Measurements from ENCODE around the gene PLEKHB1.
"Not testable (repeated sequence)": the region's sequence is repeated elsewhere in the genome, so short reads cannot be mapped to it uniquely, and the experiment has no call there.

PLEKHB1 gene

DNA sequence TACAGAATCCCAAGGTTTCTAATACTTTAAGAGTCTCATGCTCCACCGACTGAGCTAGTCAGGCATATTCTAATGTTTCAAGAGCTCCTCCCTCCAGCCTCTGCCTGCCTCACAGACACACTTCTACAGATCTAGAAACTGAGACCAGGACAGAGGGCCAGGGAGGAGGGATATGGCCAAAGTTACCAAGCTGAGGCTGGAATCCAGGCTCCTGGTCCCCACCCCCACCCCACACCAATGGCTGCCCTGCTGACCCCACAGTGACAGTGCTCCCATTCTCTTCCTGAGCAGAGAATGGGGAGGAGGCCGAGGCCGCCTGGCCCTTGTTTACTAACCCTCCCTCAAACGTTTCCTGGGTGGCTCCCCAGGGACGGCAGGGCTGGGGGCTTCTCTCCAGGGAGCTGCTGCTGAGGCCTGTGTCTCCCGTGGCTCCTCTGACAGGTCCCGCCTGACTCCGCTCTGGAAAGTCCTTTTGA is 2.2 kb downstream of the PLEKHB1 start:
- no peak for DNase-seq

DNA sequence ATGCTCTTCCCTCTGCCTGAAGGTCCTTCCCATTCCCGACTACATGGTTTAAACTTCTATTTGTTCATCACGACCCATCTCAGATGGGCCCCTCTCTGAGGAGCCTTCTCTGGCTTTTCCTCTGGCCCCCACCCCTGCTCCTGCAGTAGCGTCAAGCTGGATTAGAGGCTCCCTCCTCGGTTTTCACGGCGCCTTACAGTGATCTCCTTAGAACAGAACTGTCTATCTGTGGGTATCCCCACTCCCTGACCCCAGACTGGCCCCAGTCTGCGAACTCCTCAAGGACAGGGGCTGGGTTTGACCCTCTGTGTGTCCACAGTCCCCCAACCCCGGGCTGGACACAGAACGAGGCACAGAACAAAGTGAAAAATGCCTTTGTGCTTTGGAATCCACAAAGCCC is 2.8 kb downstream of the PLEKHB1 start:
- DNase-seq: no peak

DNA sequence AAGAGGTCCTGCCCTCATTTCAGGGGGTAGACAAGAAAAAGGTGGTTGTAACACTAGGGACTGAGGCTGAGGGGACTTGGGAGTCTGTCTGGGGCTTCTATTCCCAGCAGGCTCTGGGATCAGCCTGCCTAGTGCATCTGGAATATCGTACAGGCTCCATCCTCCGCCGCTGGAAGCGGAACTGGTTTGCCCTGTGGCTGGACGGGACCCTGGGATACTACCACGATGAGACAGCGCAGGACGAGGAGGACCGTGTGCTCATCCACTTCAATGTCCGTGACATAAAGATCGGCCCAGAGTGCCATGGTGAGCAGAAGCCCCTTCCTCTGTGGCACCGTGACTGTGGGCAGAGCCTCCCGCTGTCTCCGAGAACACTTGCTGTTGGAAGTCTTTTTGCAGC is 4.0 kb downstream of the PLEKHB1 start:
- no peak for DNase-seq

DNA sequence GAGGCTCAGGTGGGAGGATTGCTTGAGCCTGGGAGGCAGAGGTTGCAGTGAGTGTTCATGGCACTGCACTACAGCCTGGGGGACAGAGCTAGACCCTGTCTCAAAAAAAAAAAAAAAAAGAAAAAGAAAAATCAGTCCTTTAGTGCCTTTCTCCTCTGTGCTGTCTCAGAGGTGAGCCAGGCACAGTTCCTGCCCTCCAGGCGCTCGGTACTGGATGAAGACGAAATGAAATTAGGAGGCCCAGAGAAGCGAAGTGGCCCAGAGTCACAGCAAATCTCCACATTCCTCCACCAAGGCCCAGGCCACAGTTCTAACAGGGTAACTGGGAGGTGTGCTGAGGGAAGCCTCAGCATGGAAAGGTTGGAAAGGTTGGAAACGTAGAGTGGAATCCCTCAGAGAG is 4.9 kb downstream of the PLEKHB1 start:
- DNase-seq: no peak

DNA sequence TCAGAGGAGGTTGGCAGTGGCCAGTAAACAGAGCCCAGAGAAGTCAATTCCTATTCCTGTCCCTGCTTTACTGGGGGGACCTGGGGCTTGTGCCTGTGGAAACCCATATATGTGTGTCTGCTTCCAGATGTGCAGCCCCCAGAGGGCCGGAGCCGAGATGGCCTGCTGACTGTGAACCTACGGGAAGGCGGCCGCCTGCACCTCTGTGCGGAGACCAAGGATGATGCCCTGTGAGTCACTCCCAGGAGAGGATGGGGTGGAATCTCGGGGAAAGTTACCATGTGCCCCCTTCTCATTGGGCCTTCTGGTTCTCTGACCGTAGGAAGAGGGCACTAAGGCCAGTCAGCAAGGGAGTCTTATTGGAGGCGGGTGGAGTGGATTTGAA is 5.3 kb downstream of the PLEKHB1 start:
- no peak for DNase-seq

DNA sequence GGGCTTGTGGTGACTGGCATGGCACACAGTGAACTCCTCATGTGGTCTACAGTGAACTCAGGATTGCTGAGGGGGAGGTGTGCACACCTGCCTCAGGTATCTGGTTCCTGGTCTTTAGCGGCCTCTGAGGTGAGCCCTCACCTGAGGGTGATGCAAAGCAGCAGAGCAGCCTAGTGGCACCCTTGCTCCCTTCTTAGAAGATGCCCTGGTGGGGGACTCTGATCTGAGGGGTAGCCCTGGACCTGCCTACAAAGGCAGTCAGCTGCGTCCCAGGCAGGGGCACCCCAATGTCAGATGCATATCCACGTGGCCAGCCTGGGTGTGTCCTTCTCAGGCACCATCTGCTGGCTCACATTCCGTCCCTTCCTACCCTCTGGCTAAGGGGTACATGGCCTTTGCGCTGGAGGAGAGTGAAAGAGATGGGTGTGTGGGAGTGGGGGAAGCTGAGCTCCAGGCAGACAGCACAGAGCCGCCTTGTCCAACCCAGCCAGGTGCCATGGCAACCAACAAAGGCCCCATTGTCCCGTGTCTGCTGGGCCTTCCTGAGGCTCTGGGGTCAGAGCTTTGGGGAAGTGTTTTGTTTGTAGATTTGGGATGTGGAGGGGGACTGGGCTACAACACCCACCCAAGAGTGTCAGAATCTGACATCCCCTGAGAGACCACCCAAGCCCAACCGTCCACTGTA is 5.8 kb downstream of the PLEKHB1 start:
- no peak for DNase-seq

DNA sequence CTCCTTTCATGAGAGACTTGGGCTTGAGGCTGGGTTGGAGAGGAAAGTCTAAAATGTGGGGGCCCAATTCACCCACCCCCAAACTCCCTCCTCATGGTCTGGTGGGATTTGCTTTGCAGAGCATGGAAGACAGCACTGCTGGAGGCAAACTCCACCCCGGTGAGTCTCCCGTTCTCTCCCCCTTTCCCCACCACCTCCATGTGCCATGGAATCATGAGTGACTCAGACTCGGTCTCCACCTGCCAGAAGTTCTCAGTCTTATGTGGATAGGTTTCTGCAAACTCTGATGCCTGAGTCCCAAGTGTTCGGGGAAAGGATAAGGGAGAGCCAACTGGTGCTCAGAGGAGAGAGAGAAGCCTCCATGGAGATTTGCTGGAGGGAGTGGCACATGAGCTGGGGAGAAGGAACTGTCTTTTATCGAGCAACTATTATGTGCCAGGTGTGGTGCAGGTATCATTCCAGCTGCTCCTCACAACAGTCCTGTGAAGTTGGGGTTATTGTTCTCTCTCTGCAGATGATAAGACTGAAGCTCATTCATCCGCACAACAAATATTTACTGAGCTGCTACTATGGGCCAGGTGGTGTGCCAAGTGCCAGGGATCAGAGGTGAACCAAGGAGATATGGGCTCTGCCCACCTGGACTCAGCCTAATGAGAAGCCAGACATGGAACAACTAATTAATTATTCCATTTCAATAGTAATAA is 6.6 kb downstream of the PLEKHB1 start:
- DNase-seq: no peak

DNA sequence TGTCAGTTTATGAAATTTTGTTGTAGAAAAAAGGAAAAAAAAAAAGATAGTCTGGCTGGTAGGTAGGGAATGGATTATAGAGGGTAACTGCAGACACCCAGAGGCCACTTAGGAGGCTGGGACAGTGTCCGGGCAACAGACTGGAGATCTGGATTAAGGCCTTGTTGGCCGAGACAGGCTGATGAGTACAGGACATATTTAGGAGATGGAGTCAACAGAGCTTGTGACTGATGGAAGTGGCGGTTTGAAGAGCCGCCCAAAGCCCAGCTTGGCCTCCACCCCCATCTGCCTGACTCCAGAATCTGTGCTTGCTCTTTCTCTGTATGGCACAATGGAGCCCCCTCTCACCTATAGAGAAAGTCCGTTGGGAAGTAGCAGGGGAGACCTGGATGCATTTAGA is 7.6 kb downstream of the PLEKHB1 start:
- DNase-seq: no peak

- no peak for DNase-seq
Observed at GRCh38 chr11:73654482-73655021, 8.2 kb downstream of the PLEKHB1 start.

GRCh38 chr11:73655686-73656085 is 9.3 kb downstream of the PLEKHB1 start:
- DNase-seq: no peak

- DNase-seq: no peak
Observed at GRCh38 chr11:73656985-73657384, 10.6 kb downstream of the PLEKHB1 start.

- DNase-seq: no peak
Observed at GRCh38 chr11:73659961-73660360, 13.6 kb downstream of the PLEKHB1 start.

DNA sequence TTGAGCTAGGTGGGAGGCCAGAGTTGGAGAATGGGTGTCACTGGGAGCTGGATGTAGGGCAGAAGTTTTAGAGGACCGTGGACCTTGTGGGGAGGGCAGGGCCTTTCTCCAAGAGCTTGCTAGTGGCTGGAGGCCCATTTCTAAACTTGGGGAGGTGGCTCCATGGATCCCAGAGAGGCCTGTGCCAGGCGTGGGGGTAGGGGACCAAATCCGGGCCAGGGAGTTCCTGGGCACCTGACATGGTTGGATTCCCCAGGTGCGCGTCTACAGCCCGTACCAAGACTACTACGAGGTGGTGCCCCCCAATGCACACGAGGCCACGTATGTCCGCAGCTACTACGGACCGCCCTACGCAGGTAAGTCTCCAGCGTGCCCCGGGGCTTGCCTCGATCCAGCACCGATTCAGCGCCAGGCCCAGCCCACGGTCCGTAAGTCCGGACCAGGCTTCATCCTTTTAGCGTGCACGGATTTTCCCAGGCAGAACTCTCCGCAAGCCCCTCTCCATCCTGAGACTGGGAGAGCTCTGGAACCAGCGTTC is 14.2 kb downstream of the PLEKHB1 start:
- no peak for DNase-seq

GRCh38 chr11:73661035-73661628 is 14.8 kb downstream of the PLEKHB1 start:
- DNase-seq: peak; percentile 30

GRCh38 chr11:73662445-73663157 is 16.2 kb downstream of the PLEKHB1 start:
- DNase-seq: no peak

- no peak for DNase-seq
Observed at GRCh38 chr11:73663604-73664495, 17.5 kb downstream of the PLEKHB1 start.

DNA sequence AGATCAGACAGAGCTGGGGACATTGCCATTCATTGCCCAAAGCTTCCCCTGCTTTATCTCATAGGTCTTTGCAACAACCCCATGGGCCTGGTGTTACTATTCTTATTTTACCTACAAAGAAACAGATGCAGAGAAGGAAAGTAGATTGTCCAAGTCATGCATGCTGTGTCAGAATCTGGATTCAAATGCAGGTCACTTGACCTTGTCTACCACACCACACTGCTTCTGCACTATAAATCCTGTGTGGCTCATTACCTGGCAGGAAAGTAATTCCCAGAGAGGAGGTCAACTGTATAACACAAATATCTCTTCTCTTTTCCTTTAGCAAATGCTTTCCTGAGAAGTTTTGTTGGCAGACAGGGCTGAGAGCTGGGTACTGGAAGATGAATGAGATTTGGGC is 18.5 kb downstream of the PLEKHB1 start:
- DNase-seq: no peak

DNA sequence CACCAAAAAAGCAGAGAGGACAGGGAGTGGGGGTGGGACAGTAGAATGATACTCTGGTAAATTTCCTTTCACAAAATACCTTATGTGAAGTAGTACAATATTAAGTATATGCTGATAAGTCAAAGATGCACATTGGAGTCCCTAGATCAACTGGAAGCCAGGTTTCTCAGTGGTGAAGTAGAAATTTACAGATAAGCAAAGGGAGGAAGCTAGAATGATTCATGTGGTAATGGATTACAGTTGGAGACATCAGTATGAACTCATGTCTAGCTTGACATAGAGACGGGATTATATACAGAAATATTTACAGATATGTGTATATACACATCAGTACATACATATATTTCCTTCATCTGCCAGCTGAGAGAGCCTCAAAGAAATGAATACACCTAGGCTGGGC is 21.5 kb downstream of the PLEKHB1 start:
- no peak for DNase-seq

GRCh38 chr11:73670808-73671207 is 24.4 kb downstream of the PLEKHB1 start:
- DNase-seq: no peak

GRCh38 chr11:73671701-73672100 is 25.3 kb downstream of the PLEKHB1 start:
- no peak for DNase-seq

GRCh38 chr11:73676552-73676951 is 30.2 kb downstream of the PLEKHB1 start:
- DNase-seq: not testable (repeated sequence)

DNA sequence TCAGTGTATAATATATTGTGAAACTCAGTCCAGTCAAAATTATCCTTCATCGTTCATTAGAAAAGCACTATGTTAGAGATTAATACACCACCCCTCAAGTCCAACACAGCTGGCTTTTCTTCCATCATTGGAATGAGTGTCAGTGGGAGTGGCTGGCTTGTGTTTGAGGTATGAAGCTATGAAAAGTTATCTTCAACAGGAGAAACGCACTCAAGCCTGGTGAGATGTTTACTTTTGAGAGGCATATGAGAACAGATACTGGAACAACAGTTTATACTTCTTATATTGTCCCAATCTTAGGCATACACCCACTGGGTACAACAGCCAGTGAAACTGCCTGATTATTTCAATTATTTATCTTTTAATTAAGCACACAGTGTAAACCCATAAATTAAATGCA is 34.3 kb downstream of the PLEKHB1 start:
- no peak for DNase-seq

All from NCI-H187 treated with DMSO at 0.1 percent for 48 hours (cell line).